GM12878 (cell line): ENCODE data around the gene HES7. TPM values are rescaled to one million over a fixed set of nuclear protein-coding genes. Genes with fewer than 3 reads are reported as not detected.

Experiments
- BACH1 ChIP-seq: fragments of 450-650 bp; IDR thresholded peaks from 2 replicates; pipeline ENCODE4 v1.6.1; 2017; ENCODE audit warnings: mild to moderate bottlenecking, borderline replicate concordance
- BHLHE40 ChIP-seq, 2 experiments: fragments of 450-650 bp in 1 of 2; IDR thresholded peaks; 2 replicates each; pipeline ENCODE4 v1.6.1; 2011 to 2017; ENCODE audit warnings: low read depth in 2 of 2, borderline replicate concordance in 1 of 2, improper control_type of control experiment in 1 of 2, low read length in 1 of 2, mild to moderate bottlenecking in 1 of 2
- BMI1 ChIP-seq: fragments of 450-650 bp; IDR thresholded peaks from 2 replicates; pipeline ENCODE4 v1.6.1; 2016; ENCODE audit warnings: mild to moderate bottlenecking, moderate library complexity, borderline replicate concordance
- CHD2 ChIP-seq: IDR thresholded peaks from 2 replicates; pipeline ENCODE4 v1.6.1; 2011; ENCODE audit warnings: low read depth, low read length, improper control_type of control experiment, borderline replicate concordance
- CHD4 ChIP-seq: fragments of 200-600 bp; sonication (generic); IDR thresholded peaks from 2 replicates; pipeline ENCODE4 v1.6.1; 2016; ENCODE audit warnings: mild to moderate bottlenecking
- EED ChIP-seq: sonication (generic); IDR thresholded peaks from 2 replicates; pipeline ENCODE4 v1.6.1; 2016; ENCODE audit warnings: antibody characterized with exemption, low read depth
- EP300 ChIP-seq, 2 experiments: fragments of 150-350 bp in 1 of 2; IDR thresholded peaks; 2 replicates each; pipeline ENCODE4 v1.6.1; 2011 to 2012; ENCODE audit warnings: low read depth in 2 of 2, low read length in 2 of 2, borderline replicate concordance in 1 of 2, improper control_type of control experiment in 1 of 2, inconsistent platforms in 1 of 2; ENCODE audit not compliant: control insufficient read depth in 1 of 2
- MXI1 ChIP-seq: fragments of 150-350 bp; IDR thresholded peaks from 2 replicates; pipeline ENCODE4 v1.6.1; 2011; ENCODE audit warnings: low read depth, mild to moderate bottlenecking, inconsistent platforms, low read length, improper control_type of control experiment
- NR2F1 ChIP-seq: fragments of 450-650 bp; conservative IDR thresholded peaks from 2 replicates; pipeline ENCODE4 v1.6.1; 2017; ENCODE audit warnings: mild to moderate bottlenecking
- POU2F2 ChIP-seq: IDR thresholded peaks from 3 replicates; pipeline ENCODE4 v1.6.1; 2011; ENCODE audit warnings: low read depth, mild to moderate bottlenecking, low read length, borderline replicate concordance
- RB1 ChIP-seq: fragments of 450-650 bp; formaldehyde crosslinking; IDR thresholded peaks from 2 replicates; pipeline ENCODE4 v1.6.1; 2017; ENCODE audit warnings: mild to moderate bottlenecking, borderline replicate concordance
- RELA ChIP-seq: fragments of 450-650 bp; IDR thresholded peaks from 2 replicates; pipeline ENCODE4 v1.8.0; 2014; ENCODE audit warnings: borderline replicate concordance; ENCODE audit not compliant: partially characterized antibody
- SMAD1 ChIP-seq: fragments of 450-650 bp; IDR thresholded peaks from 2 replicates; pipeline ENCODE4 v1.6.1; 2018; ENCODE audit warnings: mild to moderate bottlenecking, low read depth; ENCODE audit not compliant: partially characterized antibody
- SP1 ChIP-seq: IDR thresholded peaks from one replicate; pipeline ENCODE4 v1.6.1; 2011; ENCODE audit warnings: low read depth, low read length
- STAT3 ChIP-seq: IDR thresholded peaks from 2 replicates; pipeline ENCODE4 v1.6.1; 2011; ENCODE audit warnings: low read depth, low read length, improper control_type of control experiment
- TCF12 ChIP-seq: IDR thresholded peaks from 2 replicates; pipeline ENCODE4 v1.6.1; 2011; ENCODE audit warnings: low read depth, mild to moderate bottlenecking, low read length
- YY1 ChIP-seq: IDR thresholded peaks from 2 replicates; pipeline ENCODE4 v1.6.1; 2011; ENCODE audit warnings: low read depth, mild to moderate bottlenecking, low read length
- ZNF217 ChIP-seq: fragments of 450-650 bp; IDR thresholded peaks from 2 replicates; pipeline ENCODE4 v1.6.1; 2017; ENCODE audit warnings: antibody characterized with exemption, mild to moderate bottlenecking
- polyA plus RNA-seq, 11 experiments: library from polyadenylated mRNA; depleted of rRNA in 4 of 11; unstranded in 6 of 11; stranded (reverse) in 5 of 11; fragments of >200 nt; fragmentation: Nextera tagmentation in 4 of 11; fragmentation: Illumina TruSeq in 1 of 11; extraction: Ambion mirVana in 4 of 11; extraction: Trizol in 1 of 11; gene quantifications; 1 replicate in 1 of 11; 2 replicates in 10 of 11; pipeline versions ENCODE4 v1.2.1 to v1.2.3, GENCODE V29; 2011 to 2016; ENCODE audit warnings: inconsistent platforms in 2 of 11, missing spikeins in 2 of 11, low read depth in 1 of 11
- total RNA-seq, 4 experiments: library from RNA; depleted of rRNA in 3 of 4; stranded (reverse); fragments of >200 nt in 3 of 4; fragmentation: Illumina TruSeq in 1 of 4; extraction: Trizol in 1 of 4; gene quantifications; 2 replicates each; pipeline versions ENCODE4 v1.2.1 to v1.2.3, GENCODE V29; 2013 to 2021
- TF ChIP-seq, protein P1 (sequence below): fragments of 450-650 bp; IDR thresholded peaks from 2 replicates; pipeline ENCODE4 v1.6.1; 2017; ENCODE audit warnings: mild to moderate bottlenecking, moderate library complexity
- TF ChIP-seq, protein P2 (sequence below): fragments of 450-650 bp; formaldehyde crosslinking; IDR thresholded peaks from 2 replicates; pipeline ENCODE4 v1.5.0; 2022; ENCODE audit warnings: mild to moderate bottlenecking, missing genetic modification characterization
- TF ChIP-seq, protein P3 (sequence below): fragments of 450-650 bp; IDR thresholded peaks from 2 replicates; pipeline ENCODE4 v1.6.1; 2016; ENCODE audit warnings: mild to moderate bottlenecking

HES7 gene
- total and polyA plus RNA-seq, 10 of the 15 experiments (the other 5 are each of a cell fraction or from before 2014, with no cell fraction given), result 0.07 to 1.3 (median 0.63) TPM; not detected in 4

DNA sequence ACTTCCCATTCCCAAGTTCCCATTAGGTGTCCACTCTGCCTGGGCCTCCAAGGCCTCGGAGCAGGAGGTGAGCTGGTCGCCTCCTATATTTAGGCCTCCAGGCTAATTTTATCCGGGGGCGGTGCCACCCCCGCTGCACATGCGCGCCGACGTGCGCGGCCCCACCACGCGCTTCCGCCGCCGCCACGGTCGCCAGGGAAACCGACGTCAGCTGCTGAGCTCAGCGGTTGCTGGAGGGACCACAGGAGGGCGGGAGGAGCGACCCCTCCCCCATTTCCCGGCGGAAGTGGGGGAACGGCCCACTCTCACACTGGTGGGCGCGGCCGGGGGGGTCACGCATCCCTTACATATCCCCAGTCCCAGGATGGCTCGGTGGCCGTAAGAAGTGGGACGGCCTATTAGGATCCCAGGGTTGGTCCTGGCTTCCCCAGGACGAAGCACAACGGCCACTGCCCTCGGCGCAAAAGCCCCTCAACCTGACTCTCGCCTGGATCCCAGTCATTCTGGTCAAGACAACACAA, 27.3 kb upstream of the HES7 start (continued):
- TF ChIP-seq POU2F2 (no peak; the same call in 2 of the 3 replicates), BMI1 (peak; percentile 96), YY1 (peak; percentile 36; the same call in 1 of the 2 replicates), TCF12 (peak; percentile 63), MXI1 (peak; percentile 98), ZNF217 (no peak), NR2F1 (peak; percentile 67), SMAD1 (no peak), CHD4 (no peak), CHD2 (peak; percentile 89), RB1 (peak; percentile 85), EED (peak; percentile 49), RELA (peak; percentile 79), BHLHE40 (IDR thresholded peaks at IDR 0.05; ENCODE audit: borderline replicate concordance in 1 of 2, low read depth in 2 of 2, low read length in 1 of 2) (peak; percentile 85 to 93), STAT3 (no peak), BACH1 (no peak; the same call in 1 of the 2 replicates), SP1 (peak; percentile 72), EP300 (IDR thresholded peaks at IDR 0.05; ENCODE audit: borderline replicate concordance in 1 of 2, control insufficient read depth in 1 of 2, low read depth in 2 of 2, low read length in 2 of 2) (peak; percentile 45 to 70; a peak in 3 of 4 replicates)
- TF ChIP-seq, protein P1, sequence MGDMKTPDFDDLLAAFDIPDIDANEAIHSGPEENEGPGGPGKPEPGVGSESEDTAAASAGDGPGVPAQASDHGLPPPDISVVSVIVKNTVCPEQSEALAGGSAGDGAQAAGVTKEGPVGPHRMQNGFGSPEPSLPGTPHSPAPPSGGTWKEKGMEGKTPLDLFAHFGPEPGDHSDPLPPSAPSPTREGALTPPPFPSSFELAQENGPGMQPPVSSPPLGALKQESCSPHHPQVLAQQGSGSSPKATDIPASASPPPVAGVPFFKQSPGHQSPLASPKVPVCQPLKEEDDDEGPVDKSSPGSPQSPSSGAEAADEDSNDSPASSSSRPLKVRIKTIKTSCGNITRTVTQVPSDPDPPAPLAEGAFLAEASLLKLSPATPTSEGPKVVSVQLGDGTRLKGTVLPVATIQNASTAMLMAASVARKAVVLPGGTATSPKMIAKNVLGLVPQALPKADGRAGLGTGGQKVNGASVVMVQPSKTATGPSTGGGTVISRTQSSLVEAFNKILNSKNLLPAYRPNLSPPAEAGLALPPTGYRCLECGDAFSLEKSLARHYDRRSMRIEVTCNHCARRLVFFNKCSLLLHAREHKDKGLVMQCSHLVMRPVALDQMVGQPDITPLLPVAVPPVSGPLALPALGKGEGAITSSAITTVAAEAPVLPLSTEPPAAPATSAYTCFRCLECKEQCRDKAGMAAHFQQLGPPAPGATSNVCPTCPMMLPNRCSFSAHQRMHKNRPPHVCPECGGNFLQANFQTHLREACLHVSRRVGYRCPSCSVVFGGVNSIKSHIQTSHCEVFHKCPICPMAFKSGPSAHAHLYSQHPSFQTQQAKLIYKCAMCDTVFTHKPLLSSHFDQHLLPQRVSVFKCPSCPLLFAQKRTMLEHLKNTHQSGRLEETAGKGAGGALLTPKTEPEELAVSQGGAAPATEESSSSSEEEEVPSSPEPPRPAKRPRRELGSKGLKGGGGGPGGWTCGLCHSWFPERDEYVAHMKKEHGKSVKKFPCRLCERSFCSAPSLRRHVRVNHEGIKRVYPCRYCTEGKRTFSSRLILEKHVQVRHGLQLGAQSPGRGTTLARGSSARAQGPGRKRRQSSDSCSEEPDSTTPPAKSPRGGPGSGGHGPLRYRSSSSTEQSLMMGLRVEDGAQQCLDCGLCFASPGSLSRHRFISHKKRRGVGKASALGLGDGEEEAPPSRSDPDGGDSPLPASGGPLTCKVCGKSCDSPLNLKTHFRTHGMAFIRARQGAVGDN, result peak; percentile 26; the same call in 1 of the 2 replicates
- TF ChIP-seq, protein P2, sequence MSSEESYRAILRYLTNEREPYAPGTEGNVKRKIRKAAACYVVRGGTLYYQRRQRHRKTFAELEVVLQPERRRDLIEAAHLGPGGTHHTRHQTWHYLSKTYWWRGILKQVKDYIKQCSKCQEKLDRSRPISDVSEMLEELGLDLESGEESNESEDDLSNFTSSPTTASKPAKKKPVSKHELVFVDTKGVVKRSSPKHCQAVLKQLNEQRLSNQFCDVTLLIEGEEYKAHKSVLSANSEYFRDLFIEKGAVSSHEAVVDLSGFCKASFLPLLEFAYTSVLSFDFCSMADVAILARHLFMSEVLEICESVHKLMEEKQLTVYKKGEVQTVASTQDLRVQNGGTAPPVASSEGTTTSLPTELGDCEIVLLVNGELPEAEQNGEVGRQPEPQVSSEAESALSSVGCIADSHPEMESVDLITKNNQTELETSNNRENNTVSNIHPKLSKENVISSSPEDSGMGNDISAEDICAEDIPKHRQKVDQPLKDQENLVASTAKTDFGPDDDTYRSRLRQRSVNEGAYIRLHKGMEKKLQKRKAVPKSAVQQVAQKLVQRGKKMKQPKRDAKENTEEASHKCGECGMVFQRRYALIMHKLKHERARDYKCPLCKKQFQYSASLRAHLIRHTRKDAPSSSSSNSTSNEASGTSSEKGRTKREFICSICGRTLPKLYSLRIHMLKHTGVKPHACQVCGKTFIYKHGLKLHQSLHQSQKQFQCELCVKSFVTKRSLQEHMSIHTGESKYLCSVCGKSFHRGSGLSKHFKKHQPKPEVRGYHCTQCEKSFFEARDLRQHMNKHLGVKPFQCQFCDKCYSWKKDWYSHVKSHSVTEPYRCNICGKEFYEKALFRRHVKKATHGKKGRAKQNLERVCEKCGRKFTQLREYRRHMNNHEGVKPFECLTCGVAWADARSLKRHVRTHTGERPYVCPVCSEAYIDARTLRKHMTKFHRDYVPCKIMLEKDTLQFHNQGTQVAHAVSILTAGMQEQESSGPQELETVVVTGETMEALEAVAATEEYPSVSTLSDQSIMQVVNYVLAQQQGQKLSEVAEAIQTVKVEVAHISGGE (CRISPR knock-in tag), result no peak
- TF ChIP-seq, protein P3, sequence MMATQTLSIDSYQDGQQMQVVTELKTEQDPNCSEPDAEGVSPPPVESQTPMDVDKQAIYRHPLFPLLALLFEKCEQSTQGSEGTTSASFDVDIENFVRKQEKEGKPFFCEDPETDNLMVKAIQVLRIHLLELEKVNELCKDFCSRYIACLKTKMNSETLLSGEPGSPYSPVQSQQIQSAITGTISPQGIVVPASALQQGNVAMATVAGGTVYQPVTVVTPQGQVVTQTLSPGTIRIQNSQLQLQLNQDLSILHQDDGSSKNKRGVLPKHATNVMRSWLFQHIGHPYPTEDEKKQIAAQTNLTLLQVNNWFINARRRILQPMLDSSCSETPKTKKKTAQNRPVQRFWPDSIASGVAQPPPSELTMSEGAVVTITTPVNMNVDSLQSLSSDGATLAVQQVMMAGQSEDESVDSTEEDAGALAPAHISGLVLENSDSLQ, result peak; percentile 65
